ENCODE measurements around the gene DCAF5.
"Not testable (repeated sequence)": the region's sequence is repeated elsewhere in the genome, so short reads cannot be mapped to it uniquely, and the experiment has no call there.

DCAF5 gene

DNA sequence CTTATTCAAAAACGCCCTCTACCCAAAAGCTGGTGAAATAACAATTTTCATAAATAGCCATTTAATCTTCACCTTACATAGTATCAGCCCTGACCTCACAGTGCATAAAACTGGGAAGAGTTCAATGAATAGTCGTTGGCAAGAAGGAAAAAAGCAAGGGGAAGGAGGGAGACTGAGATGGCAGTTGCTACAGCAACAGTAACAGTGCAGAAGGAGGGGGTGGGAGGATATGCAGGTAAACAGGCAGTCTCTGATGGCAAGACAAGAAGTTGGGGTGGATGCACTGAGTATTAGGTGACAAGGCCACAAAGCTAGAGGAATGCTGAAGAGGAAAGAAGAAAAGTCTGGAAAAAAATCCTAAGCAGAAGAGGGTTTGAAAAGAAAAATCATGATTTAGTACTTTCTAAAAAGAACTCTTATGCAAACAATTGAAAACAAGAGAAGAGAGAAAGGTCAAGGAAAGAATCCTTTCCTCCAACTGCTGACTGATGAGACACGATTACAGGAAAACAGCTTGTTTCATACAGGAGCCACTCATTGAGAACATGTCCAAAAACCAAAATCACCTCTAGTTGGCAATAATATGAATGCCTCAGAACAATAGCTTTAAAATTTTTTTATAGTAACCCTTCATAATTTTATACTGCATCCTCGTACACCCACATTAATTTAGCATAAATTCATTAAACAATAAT lies 56.0 kb downstream of the DCAF5 start:
- DNase-seq: no peak

DNA sequence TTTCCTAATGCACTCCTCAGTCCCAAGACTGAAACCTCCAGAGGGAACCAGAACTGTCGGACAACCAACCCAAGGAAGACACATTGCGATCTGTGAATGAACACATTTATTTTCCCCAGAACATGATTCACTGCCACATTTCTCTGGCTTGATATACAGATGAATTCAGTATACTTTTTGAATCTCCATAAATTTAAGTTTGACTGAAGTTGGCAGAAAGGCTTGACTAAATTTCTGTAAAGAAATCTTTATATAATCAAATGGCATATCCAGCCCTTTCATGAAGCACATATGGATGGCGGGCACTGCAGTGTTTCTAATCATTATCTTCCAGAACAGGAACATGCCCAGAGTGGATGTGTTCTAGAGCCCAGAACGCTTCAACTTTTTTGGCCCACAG lies 56.7 kb downstream of the DCAF5 start:
- DNase-seq: no peak

DNA sequence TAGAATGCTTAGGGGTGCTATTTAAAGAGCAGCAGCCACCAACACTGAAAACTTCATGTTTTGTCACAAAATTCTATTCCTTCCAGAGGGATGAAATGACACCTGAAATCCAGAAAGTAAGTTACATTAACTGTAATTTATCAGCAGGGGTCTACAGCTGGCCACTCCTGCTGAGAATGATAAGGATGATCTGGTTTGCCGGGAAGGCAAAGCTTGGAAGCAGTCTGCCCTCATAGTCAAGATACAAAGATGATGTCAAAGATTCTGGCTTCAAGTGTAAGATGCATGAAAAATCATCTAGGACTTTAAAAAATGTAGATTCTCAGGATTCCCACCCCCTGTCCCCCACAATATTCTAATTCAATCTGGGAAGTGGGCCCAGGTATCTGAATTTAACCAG lies 58.4 kb downstream of the DCAF5 start:
- no peak for DNase-seq

DNA sequence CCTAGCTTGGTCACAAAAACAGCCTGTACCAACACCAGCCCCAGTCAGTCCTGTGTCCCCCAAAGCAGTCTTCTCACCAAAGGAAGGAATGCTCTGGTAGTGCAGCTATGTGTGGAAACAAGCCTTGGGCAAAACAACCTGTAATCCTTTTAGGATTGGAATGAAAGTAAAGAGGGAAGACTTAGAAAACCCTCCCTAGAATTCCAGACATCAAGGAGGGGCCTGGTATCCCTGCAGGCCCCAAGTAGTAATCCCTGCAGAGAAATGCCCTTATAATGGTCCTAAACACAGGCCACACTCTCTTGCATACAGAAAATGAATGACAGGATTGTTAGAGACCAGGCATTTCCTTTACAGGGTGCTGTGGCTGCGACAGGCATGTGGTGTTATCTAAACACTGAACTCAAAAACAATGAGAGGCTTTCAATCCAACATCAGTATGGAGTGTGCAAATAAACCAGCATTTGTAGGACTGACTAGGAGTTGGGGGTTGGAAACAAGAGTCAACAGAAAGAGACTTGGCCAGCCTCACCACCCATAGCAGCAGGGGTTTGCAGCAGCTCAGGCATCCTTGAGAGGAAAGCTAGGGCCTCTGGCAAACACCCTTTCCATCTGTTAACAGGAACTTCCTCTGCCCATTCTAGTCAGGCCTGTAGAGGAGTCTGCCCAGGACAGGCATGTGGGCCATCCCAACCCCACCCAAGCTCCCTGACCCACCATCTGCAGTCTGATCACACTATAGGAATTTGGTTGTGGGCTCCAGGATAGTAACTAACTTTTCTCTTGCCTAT lies 59.1 kb downstream of the DCAF5 start:
- no peak for DNase-seq

DNA sequence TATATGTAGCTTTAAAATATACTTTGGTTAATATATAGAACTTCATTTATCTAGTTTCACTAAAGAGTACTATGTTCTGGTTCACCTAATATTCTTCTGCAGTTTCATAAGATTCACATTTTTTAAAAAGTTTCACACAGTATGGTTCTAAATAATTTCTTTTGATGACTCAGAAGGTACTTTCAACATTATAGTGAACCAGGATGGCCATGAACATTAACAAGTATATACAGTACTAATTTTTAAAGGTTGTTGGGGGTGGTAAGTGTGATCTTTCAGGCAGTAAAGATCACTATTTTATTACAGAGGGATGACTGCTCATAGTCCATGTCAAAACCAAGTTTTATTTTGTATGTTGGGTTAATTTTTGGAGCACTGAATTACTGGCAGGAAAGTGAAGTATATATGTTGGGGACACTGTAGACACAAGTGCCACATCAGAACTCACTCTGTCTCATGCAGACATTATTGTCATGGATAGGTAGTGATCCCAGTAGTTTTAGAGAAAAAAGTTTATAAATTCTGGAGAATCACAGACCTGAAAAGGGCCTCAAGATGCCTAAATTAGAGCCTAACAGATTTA lies 60.0 kb downstream of the DCAF5 start:
- DNase-seq: no peak

DNA sequence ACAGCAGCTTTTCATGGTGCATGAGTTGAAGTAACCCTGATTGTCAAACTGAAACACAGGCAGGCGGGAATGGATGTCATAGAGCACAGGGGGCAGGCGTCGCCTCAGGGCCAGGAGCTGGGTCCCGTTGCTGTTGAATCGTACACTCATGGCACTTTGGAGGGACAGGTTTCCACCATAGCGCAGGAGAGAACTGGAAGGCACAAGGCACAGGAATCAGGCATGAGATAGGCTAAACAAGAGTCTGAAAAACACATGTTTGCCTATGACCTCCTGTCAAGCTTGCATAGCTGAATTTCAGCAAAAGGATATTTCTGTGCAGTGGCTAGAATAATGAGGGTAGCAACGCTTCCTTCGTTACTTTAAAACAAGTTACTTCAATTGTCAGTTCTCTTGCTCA lies 61.2 kb downstream of the DCAF5 start:
- DNase-seq: no peak

DNA sequence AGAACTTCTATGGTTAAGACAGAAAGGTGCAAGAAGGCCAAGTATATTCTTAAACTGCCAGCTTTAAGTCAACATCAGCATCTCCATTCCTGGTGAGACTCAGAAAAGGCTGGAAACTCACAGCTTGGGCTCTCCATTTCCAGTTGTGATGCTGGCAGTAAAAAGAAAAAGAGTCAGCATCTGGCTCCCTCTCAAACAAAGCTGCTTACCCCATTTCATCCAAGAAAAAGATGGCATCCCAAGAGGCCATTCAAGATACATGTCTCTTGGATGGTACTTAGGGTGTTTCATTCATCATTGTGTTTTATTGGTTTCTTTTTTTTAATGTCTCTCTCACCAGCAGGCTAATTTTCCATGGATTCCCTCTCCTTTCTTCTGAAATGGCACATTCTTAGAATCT lies 61.9 kb downstream of the DCAF5 start:
- no peak for DNase-seq

DNA sequence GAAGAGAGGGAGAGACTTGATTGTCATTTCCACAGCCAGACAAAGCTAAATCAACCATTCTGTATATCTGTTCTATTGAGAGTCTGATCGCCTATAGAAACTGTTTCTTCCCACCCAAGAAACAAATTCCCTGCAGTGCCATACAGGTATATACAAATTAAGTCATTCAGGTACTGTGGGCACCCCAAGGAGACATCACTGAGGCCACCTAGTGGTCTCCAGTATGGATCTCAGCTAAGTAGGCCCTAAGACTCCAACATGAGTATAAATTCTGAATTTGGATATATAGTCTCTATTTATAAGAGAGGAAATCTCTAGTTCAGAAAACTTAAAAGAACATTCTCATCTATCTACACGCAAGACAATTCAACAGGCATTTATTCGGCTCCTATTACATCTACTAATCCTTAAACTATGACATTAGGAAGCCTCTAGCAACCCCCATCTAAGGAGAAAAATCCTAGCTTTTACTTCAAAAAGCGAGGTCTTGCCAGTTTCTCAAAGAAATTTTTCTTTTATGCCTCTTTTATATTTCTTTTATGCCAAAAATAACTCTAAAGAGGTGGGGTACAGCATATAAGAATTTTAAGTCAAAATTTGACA lies 62.6 kb downstream of the DCAF5 start:
- peak in 1 of 2 experiments; percentile 25 for DNase-seq

DNA sequence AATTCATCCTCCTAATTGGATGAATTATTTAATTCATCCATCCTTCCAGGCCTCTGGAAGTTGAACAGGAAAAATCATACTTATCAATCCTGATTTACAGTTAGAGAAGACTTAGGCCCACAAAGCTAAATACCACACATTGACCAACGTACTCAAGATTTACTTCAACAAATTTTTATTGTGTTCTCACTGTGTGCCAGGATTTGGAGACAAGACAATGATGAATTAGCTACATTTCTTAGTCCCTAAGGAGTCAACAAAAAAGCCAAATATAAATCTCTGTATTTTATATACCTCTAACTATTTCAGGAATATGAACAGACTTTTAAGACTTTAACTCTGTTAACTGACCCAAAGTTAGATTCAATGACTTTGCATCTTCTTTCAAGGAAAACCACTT lies 63.9 kb downstream of the DCAF5 start:
- DNase-seq: no peak

DNA sequence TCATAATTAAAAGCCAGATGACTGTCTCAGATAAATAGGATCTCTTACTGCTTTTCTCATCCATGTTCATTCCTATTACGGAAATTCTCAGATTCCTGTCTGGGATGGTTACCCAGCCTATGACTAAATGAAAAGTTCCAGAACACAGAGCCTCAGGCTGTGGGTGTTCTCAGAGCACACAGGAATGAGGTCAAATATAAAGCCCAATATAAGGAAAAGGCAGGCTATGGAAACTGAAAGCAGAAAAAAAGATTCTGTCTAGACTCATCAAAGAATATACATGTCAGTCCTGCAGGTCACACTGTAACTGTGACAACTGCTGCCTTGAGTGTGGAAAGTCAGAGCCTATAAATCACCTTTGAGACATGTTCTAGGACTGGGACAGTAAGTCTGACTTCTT lies 64.3 kb downstream of the DCAF5 start:
- DNase-seq: no peak

DNA sequence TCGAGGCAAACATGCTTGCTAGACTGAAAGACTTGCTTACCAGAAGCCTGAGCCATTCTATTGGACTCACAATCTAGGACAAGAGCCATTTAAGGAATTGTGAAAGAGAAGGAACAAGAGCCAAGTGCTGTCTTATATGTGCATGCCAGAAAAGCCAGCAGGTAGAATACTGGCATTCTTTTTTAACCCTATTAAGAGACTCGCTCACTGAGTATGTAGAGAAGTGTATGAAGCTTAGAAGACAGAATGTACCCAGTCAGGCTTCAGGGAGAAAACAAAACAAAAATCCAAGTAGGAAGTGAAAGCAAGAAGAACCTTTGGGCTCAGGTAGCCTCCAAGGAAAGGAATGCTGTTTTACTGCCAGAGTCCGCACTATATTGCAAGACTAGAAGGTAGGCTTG lies 65.9 kb downstream of the DCAF5 start:
- DNase-seq: no peak

DNA sequence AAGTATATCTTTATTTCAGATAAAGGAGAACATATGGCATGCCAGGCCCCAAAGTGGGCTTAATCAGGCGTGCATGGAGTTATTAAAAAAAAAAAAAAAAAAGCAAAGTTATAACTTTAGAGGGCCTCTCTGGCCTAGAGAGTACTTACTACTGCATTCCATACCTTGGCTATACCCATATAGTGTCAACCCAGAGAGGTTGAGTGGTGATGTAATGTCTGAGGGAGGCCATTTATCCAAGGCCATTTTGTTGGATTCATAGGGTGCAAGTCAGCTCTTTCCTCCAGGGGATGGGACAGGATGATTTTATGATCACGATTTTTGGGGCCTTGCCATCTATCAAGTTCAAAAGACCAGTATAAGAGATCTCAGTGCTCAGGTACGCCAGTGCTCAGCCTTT lies 66.4 kb downstream of the DCAF5 start:
- DNase-seq: no peak

DNA sequence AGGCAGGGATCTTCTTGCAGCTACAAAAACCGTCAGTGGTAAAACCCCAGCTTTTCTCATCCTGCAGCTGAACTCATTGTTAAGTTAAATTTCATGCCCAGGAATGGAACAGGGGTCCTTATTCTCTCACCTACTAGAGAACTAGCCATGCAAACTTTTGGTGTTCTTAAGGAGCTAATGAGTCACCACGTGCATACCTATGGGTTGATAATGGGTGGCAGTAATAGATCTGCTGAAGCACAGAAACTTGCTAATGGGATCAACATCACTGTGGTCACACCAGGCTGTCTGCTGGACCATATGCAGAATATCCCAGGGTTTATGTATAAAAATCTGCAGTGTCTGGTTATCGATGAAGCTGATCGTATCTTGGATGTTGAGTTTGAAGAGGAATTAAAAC lies 68.9 kb downstream of the DCAF5 start:
- DNase-seq: no peak

DNA sequence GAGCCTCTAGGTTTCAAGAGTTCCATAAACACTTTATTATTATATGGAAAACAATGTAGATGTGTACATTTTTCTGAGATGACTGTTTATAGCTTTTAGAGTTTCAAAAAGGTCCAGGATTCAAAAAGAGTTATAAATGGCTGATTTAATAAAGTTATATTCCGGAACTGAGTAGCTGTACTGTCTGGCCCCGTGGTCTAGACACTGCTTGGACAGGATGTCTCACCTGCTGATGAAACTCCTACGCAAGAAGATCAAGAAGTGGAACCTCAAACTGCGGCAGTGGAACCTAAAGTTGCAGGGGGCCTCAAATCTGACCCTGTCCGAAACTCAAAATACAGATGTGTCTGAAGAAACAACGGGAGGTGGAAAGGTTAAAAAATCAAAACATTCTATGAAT lies 69.7 kb downstream of the DCAF5 start:
- no peak for DNase-seq

DNA sequence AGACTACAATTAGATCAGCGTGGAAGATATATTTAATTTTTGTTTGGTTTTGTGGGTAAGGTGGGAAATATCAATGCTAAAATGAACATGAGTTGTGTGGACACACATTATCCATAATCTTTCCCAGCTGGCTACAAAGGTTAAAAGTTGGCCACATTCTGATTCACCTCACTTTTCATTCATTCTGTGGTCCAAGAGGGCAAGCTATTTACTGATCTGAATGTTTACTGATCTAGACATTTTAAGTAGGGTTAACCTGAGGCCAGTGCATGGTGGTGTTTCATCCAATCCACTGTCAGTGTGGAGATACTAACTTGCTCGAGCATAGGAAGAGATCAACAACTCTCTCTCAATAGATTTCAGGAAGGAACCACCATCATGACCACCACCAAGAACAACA lies 71.6 kb downstream of the DCAF5 start:
- DNase-seq: no peak

DNA sequence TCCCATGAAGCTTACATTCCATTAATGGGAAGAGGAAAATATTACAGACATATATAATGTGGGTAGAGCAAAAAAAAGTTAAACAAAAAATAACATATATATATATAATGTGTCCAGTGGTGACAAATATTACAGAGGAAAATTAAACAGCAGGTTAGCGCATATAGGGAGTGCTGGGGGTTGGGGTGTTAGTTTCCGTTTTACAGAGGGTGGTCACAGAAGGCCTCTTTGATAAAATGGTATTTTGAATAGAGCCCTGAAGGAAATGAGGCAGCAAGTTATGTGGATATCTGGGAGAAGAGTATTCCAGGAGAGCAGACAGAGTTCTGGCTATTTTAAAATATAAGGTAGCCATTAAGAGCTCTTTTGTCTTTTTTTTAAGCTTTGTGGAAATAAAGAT lies 73.2 kb downstream of the DCAF5 start:
- no peak for DNase-seq

DNA sequence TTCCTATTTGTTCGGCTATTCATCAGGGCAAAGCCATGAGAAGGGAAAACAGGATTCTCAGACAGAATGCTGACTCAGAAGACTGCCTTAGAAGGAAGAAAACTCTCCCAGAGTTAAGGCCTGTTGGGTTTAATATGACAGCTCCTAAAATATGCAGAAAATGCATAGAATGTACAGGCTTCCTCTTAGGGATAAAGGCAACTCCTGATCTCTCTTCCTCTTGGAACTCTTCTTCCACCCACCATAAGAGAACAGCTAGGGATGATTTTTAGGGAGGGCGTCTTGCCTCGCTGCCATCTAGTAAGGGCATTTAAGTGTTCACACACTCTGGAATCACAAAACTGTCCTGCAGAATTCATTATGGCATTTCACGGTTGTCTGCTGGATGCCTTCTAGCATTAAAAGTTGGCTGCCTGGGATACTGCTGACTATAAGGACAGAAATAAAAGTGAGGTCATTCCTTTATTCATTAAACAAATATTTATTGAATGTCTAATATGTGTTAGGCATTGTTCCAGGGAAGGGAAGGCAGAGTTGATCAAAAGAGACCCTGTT lies 73.7 kb downstream of the DCAF5 start:
- no peak for DNase-seq

DNA sequence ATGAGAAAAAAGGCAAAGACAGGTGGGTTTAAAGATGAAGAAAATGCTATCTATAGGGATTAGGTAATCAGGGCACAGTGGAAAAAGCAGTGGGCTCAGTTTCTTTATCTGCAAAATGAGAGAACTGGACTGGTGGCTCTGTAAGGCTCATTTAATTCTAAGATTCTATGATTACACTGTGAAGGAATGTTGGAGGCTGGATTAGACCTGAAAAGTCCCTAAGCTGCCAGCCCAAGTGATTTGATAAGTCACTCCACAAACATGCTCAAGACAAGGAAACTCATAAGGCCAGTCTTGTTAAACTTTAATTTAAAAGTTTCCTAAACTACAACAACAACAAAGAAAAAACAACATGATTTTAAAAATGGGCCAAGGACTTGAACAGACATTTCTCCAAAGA lies 75.1 kb downstream of the DCAF5 start:
- DNase-seq: no peak

DNA sequence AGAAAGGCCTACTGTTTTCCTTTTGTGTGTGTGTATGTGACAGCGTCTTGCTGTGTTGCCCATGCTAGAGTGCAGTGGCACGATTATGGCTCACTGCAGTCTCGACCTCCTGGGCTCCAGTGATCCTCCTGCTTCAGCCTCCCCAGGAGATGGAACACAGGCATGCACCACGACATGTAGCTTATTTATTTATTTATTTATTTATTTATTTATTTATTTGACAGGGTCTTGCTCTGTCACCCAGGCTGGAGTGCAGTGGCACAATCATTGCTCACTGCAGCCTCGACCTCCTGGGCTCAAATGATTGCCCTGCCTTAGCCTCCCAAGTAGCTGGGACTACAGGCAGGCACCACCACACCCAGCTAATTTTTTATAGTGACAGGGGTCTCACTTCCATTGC lies 75.7 kb downstream of the DCAF5 start:
- DNase-seq: not testable (repeated sequence)

DNA sequence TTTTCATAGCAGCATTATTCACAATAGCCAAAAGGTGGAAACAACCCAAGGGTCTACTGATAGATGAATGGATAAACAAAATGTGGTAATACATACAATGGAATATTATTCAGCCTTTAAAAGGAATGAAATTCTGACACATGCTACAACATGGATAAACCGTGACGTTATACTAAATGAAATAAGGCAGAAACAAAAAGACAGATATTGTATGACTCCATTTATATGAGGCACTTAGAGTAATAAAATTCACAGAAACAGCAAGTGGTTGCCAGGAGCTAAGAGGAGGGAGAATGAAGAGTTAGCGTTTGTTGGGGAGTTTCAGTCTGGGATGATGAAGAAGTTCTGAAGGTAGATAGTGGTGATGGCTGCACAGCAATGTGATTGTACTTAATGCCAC lies 76.6 kb downstream of the DCAF5 start:
- DNase-seq: no peak

DNA sequence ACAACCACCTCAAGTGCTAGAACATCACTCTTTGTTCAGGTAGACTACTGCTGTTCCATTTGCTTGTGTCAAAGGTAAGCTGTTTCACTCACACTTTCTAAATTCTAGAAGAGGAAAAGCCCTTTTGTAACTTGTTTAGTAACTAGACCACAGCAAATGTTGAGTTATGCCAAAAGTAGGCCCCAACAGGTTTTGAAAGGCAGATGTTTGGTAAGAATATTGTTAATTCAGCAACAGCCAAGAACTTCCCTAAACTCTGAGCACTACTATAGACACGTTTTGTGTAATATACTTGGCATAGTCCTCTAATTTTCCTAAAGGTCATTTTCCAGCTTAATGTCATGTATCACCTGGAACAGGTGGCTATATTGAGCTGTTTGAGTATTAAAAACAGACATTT lies 79.0 kb downstream of the DCAF5 start:
- no peak for DNase-seq

DNA sequence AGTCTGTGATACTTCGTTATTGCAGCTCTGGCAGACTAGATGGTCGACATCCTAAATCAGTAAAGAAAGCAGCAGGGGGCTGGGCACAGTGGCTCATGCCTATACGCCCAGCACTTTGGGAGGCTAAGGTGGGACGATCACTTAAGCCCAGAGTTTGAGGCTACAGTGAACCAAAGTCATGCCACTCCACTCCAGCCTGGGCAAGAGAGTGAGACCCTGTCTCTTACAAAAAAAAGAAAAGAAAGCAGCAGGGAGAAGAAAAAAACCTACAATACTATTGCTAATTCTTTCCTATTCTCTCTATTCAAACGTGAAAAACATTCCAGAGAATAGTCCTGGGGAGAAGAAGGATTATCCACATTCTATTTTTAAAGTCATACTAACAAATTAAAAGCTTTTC lies 79.5 kb downstream of the DCAF5 start:
- DNase-seq: no peak

DNA sequence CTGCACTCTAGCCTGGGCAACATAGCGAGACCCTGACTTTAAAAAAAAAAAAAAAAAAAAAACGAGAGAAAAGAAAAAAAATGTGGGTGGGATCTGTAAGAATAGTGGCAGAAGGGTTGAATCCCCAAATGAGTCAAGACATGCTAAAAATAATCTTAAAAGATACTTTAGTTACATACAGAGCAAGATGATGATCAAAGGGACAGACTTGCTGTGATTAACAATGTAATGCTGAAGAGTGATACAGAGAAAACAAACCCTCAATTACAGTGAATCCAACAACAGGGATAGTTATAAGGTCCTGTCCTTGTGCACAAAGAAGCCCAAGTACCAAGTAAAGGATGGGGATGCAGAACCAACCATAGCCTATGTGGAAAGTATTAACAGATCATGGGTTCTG lies 80.3 kb downstream of the DCAF5 start:
- DNase-seq: no peak

Measured in stimulated activated CD4-positive, alpha-beta T cell treated with anti-CD3 and anti-CD28 coated beads, Interleukin-4, amount 100 ng/mL, for 4 hours (primary cell).